Esophagus muscularis mucosa (tissue), 3 donors: ENCODE measurements around the gene DDX31.

Experiments used
- CTCF ChIP-seq, 3 experiments: fragments of 200-600 bp in 2 of 3; fragments of 450-650 bp in 1 of 3; sonication (generic) in 2 of 3; IDR thresholded peaks; one replicate each; pipeline ENCODE4 v1.5.1; 2017 to 2019; ENCODE audit warnings: antibody characterized with exemption in 3 of 3, mild to moderate bottlenecking in 2 of 3, moderate library complexity in 1 of 3
- POLR2A ChIP-seq: fragments of 450-650 bp; IDR thresholded peaks from one replicate; pipeline ENCODE4 v1.6.1; 2017; ENCODE audit warnings: antibody characterized with exemption, moderate library complexity, mild to moderate bottlenecking, low read depth

DNA sequence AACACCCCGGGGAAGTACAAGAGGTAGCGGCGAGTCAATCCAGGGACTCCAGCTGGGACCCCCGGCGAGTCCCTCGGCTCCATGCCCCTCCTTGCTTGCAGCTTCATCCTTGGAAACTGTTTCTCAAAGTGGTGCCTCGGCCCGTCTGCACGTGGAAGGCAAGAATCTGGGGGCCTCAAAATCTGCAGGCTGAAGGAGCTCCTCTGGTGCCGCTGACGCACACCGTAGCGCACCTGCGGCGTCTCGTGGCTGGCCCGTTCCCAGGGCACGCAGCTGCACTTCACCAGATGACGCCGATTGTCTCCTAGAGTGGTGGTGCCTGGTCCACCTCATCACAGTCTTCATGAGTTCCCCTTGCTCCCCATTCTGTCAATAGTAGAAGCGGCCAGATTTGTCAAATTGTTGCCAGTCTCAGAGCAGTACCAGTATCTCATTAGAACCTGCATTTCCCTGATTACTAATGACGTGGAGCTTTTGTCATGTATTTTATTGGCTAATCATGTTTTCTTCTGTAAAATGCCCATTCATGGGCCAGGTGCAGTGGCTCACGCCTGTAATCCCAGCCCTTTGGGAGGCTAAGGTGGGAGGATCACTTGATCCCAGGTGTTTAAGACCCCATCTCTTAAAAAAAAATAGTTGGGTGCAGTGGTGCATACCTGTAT lies 39.1 kb upstream of the DDX31 start:
- TF ChIP-seq CTCF (IDR thresholded peaks at IDR 0.05) (no peak), POLR2A (no peak)
